NT2/D1 (cell line): ENCODE measurements around the gene SEC61A1.

Experiments
- SUZ12 ChIP-seq: IDR thresholded peaks from 2 replicates; pipeline ENCODE4 v1.6.1; 2011; ENCODE audit not compliant: insufficient read length, insufficient read depth; ENCODE audit errors: extremely low read depth
- YY1 ChIP-seq: IDR thresholded peaks from 2 replicates; pipeline ENCODE4 v1.6.1; 2011; ENCODE audit not compliant: insufficient read length, insufficient read depth
- ZNF274 ChIP-seq: IDR thresholded peaks from 2 replicates; pipeline ENCODE4 v1.6.1; 2011; ENCODE audit warnings: mild to moderate bottlenecking, low read depth, low read length

DNA sequence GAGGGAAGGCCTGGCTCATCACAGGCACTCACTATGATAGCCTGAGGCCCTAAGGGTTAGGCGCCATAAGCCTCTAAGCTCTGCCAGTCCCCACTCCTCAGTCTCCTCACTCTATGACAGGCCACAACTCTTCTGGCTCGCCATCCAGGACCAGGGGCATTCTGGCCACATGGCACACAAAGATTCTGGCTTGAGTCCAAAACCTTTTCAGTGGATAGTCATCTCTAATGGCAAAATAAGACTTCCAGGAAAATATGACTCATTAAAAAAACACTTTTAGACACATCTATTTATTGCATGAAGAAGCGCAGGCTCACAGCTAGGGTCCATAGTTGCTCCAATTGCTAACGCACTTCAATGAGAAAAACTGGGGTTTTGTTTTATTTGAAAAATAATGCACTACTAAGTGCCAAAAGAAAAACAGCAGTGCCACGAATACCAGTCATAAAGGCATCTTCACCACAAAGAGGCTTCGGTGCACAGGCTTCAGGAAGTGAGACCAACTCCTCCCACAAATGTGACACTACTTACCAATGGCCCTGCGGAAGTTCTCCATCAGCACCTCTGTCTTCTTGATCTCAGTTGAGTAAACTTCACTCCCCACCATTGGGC is 60.2 kb downstream of the SEC61A1 start:
- no peak for TF ChIP-seq ZNF274
- no peak for TF ChIP-seq YY1
- TF ChIP-seq SUZ12, result no peak
